ENCODE measurements around the gene FXYD7. TPM values are rescaled to one million over a fixed set of nuclear protein-coding genes. Genes with fewer than 3 reads are reported as not detected.

FXYD7 gene
- total RNA-seq (2022) (0.90 and 1.3 TPM in 2 replicates), Bru-seq, nascent RNA (percentile 16 among the genes with signal in this experiment), BruChase-seq, experiment 1, labeled RNA remaining after a 6-hour chase (percentile 23 among the genes with signal in this experiment), BruChase-seq, experiment 2, labeled RNA remaining after a 2-hour chase (percentile 19 among the genes with signal in this experiment)
- long read RNA-seq, transcript FXYD7-201 (6 exons, 712 nt) = major isoform, 5 of 21 reads
- long read RNA-seq, partial matches to known transcripts = 0 of 21 reads
- long read RNA-seq, other reads (novel, unspliced or antisense) = 16 of 21 reads

GRCh38 chr19:35143231-35143715 lies at the start of gene FXYD7:
Gene FXYD7, plus strand, starts transcription at chr19:35143255. Its CDS starts 79 bp downstream, at chr19:35143334.
- H3K4me1 Mint-ChIP-seq (ENCODE audit: low read depth, unreplicated experiment) = peaks cover 35% of the 10 kb centered on the region

GRCh38 chr19:35093430-35093829 lies 49.6 kb upstream of the FXYD7 start:
- CTCF ChIA-PET = interaction anchor here (0.6 kb wide), 1 partner anchor 26 kb away, joined by 4 read pairs; no protein-coding TSS in a partner anchor

More at GRCh38 chr19:35143231-35143715, at the start of gene FXYD7:
- Mint-ChIP-seq H3K27ac (ENCODE audit: unreplicated experiment) (peak within 1 kb of the TSS; percentile 27), H3K4me3 (ENCODE audit: low read depth, unreplicated experiment) (peak within 1 kb of the TSS; percentile 48), H3K36me3 (ENCODE audit: insufficient read depth, unreplicated experiment) (peaks cover 26% of the 10 kb centered on the region), H3K27me3 (ENCODE audit: unreplicated experiment) (peaks cover 17% of the 10 kb centered on the region), H3K9me3 (ENCODE audit: low read depth, unreplicated experiment) (no peaks in the 10 kb centered on the region)
- no peak for TF ChIP-seq CTCF (IDR thresholded peaks at IDR 0.05; ENCODE audit: unreplicated experiment)
- CTCF ChIA-PET = interaction anchor here (0.6 kb wide), 1 partner anchor 34 kb away, joined by 3 read pairs; no protein-coding TSS in a partner anchor
- no peak for DNase-seq
- intact Hi-C loops (cut with micrococcal nuclease; ENCODE audit: unreplicated experiment) = loop anchor here (5.0 kb wide), 1 partner anchor 104 kb away; the partner anchor contains the start of gene LSR
- no TSS peak for BruUV-seq (replicated peaks)

GRCh38 chr19:35093941-35094647 lies 49.0 kb upstream of the FXYD7 start:
- Mint-ChIP-seq H3K4me1 (ENCODE audit: low read depth, unreplicated experiment) (peaks cover 42% of the 10 kb centered on the region), H3K4me3 (ENCODE audit: low read depth, unreplicated experiment) (no peak overlapping the region), H3K9me3 (ENCODE audit: low read depth, unreplicated experiment) (no peaks in the 10 kb centered on the region), H3K27me3 (ENCODE audit: unreplicated experiment) (no peaks in the 10 kb centered on the region), H3K27ac (ENCODE audit: unreplicated experiment) (no peak overlapping the region), H3K36me3 (ENCODE audit: insufficient read depth, unreplicated experiment) (peaks cover 9% of the 10 kb centered on the region)
- no peak for DNase-seq
- intact Hi-C loops (cut with micrococcal nuclease; ENCODE audit: unreplicated experiment) = no loop called here
- CTCF ChIA-PET = no interaction called here
- no peak for TF ChIP-seq CTCF (IDR thresholded peaks at IDR 0.05; ENCODE audit: unreplicated experiment)
- no TSS peak for BruUV-seq (replicated peaks)

More at GRCh38 chr19:35093430-35093829, 49.6 kb upstream of the FXYD7 start:
- BruUV-seq (replicated peaks) = no TSS peak
- Mint-ChIP-seq H3K4me1 (ENCODE audit: low read depth, unreplicated experiment) (peaks cover 49% of the 10 kb centered on the region), H3K36me3 (ENCODE audit: insufficient read depth, unreplicated experiment) (peaks cover 9% of the 10 kb centered on the region), H3K27ac (ENCODE audit: unreplicated experiment) (no peak overlapping the region), H3K27me3 (ENCODE audit: unreplicated experiment) (no peaks in the 10 kb centered on the region), H3K9me3 (ENCODE audit: low read depth, unreplicated experiment) (no peaks in the 10 kb centered on the region), H3K4me3 (ENCODE audit: low read depth, unreplicated experiment) (no peak overlapping the region)
- intact Hi-C loops (cut with micrococcal nuclease; ENCODE audit: unreplicated experiment) = no loop called here
- no peak for TF ChIP-seq CTCF (IDR thresholded peaks at IDR 0.05; ENCODE audit: unreplicated experiment)
- DNase-seq = no peak

- no TSS peak for BruUV-seq (replicated peaks)
- no peak for TF ChIP-seq CTCF (IDR thresholded peaks at IDR 0.05; ENCODE audit: unreplicated experiment)
- no peak for DNase-seq
- H3K9me3 Mint-ChIP-seq (ENCODE audit: low read depth, unreplicated experiment) = no peaks in the 10 kb centered on the region
- H3K27me3 Mint-ChIP-seq (ENCODE audit: unreplicated experiment) = no peaks in the 10 kb centered on the region
- peaks cover 9% of the 10 kb centered on the region for H3K36me3 Mint-ChIP-seq (ENCODE audit: insufficient read depth, unreplicated experiment)
- no peak overlapping the region for H3K4me3 Mint-ChIP-seq (ENCODE audit: low read depth, unreplicated experiment)
- CTCF ChIA-PET = no interaction called here
- no peak overlapping the region for H3K27ac Mint-ChIP-seq (ENCODE audit: unreplicated experiment)
- H3K4me1 Mint-ChIP-seq (ENCODE audit: low read depth, unreplicated experiment) = peaks cover 36% of the 10 kb centered on the region
- intact Hi-C loops (cut with micrococcal nuclease; ENCODE audit: unreplicated experiment) = no loop called here
These were observed 48.4 kb upstream of the FXYD7 start for GRCh38 chr19:35094656-35095055.

Data from Calu3 (cell line).